GM23248 (cell line): Measurements from ENCODE around the gene CPNE6. TPM values are rescaled to one million over a fixed set of nuclear protein-coding genes. Genes with fewer than 3 reads are reported as not detected.

Source experiments
- DNase-seq: peaks from one replicate; pipeline ENCODE4 v3.0.0-alpha.2; 2015
- H2AFZ ChIP-seq: fragments of 200-600 bp; sonication (generic); 2 replicates; pipeline ENCODE4 v1.6.1; 2016; ENCODE audit warnings: antibody characterized with exemption
- H3F3A ChIP-seq: fragments of 200-600 bp; sonication (generic); 2 replicates; pipeline ENCODE4 v1.6.1; 2016; ENCODE audit warnings: mild to moderate bottlenecking, antibody characterized with exemption, mixed run types; ENCODE audit not compliant: insufficient read depth
- H3K27ac ChIP-seq: fragments of 200-600 bp; sonication (generic); 2 replicates; pipeline ENCODE4 v1.5.1; 2016; ENCODE audit warnings: mild to moderate bottlenecking
- H3K27me3 ChIP-seq: fragments of 200-600 bp; sonication (generic); replicated peaks from 2 replicates; pipeline ENCODE4 v1.6.1; 2016; ENCODE audit warnings: mild to moderate bottlenecking; ENCODE audit not compliant: insufficient read depth
- H3K36me3 ChIP-seq: fragments of 200-600 bp; sonication (generic); 2 replicates; pipeline ENCODE4 v1.6.1; 2016; ENCODE audit warnings: low read depth, mild to moderate bottlenecking
- H3K4me1 ChIP-seq: fragments of 200-600 bp; sonication (generic); 2 replicates; pipeline ENCODE4 v1.6.1; 2016; ENCODE audit warnings: mild to moderate bottlenecking; ENCODE audit not compliant: insufficient read depth
- H3K4me2 ChIP-seq: fragments of 200-600 bp; sonication (generic); one replicate; pipeline ENCODE4 v1.6.1; 2016; ENCODE audit warnings: mild to moderate bottlenecking; ENCODE audit not compliant: unreplicated experiment
- H3K4me3 ChIP-seq: fragments of 200-600 bp; sonication (generic); 2 replicates; pipeline ENCODE4 v1.5.1; 2016; ENCODE audit warnings: mild to moderate bottlenecking
- H3K79me2 ChIP-seq: fragments of 200-600 bp; sonication (generic); 2 replicates; pipeline ENCODE4 v1.6.1; 2016; ENCODE audit warnings: mild to moderate bottlenecking; ENCODE audit not compliant: insufficient read depth
- H3K9ac ChIP-seq: fragments of 200-600 bp; sonication (generic); 2 replicates; pipeline ENCODE4 v1.6.1; 2016; ENCODE audit warnings: mild to moderate bottlenecking
- H3K9me2 ChIP-seq: fragments of 200-600 bp; sonication (generic); 2 replicates; pipeline ENCODE4 v1.6.1; 2016; ENCODE audit warnings: mixed run types, mild to moderate bottlenecking, moderate library complexity; ENCODE audit not compliant: insufficient read depth
- H3K9me3 ChIP-seq: fragments of 200-600 bp; sonication (generic); one replicate; pipeline ENCODE4 v1.6.1; 2017; ENCODE audit warnings: low read depth
- H4K20me1 ChIP-seq: fragments of 200-600 bp; sonication (generic); 2 replicates; pipeline ENCODE4 v1.6.0; 2016; ENCODE audit not compliant: insufficient read depth
- EZH2 ChIP-seq: fragments of 200-600 bp; sonication (generic); IDR thresholded peaks from 2 replicates; pipeline ENCODE4 v1.6.1; 2018; ENCODE audit warnings: antibody characterized with exemption, mild to moderate bottlenecking; ENCODE audit not compliant: insufficient read depth, poor library complexity, severe bottlenecking
- EZH2phosphoT487 ChIP-seq: fragments of 200-600 bp; sonication (generic); IDR thresholded peaks from 2 replicates; pipeline ENCODE4 v1.6.1; 2018; ENCODE audit warnings: antibody characterized with exemption, moderate library complexity, mild to moderate bottlenecking, low read depth; ENCODE audit not compliant: insufficient read depth
- WGBS, 2 experiments: methylation state at CpG; one replicate each; pipeline ENCODE4 v1.1.6; 2015 to 2017; ENCODE audit warnings: low lambda C conversion rate in 2 of 2, low coverage in 1 of 2; ENCODE audit errors: missing lambda C conversion rate in 2 of 2; 5-methylcytosine and 5-hydroxymethylcytosine counted together
- in situ Hi-C: fragments of 300-500 bp; cut with MboI; formaldehyde crosslinking; loops from 2 replicates; pipeline ENCODE4 v1.15.0; 2020
- polyA plus RNA-seq: library from polyadenylated mRNA; unstranded; fragments of >200 nt; fragmentation: Nextera tagmentation; extraction: Ambion mirVana; gene quantifications from 2 replicates; pipeline ENCODE4 v1.2.1, GENCODE V29; 2016
- total RNA-seq: library from RNA; depleted of rRNA; stranded (reverse); fragments of >200 nt; shearing (Covaris generic); gene quantifications from 2 replicates; pipeline ENCODE4 v1.2.3, GENCODE V29; 2014

CPNE6 gene
- total and polyA plus RNA-seq, 2 experiments from 2014 or later = not detected

GRCh38 chr14:24081739-24082211 lies 10.4 kb downstream of the CPNE6 start:
- DNase-seq = no peak
- WGBS, 2 experiments = 54 to 56% methylated on average over 13 to 20 of the region's 26 CpGs
- peak overlapping the region; percentile 81; the same call in 1 of the 2 replicates for H2AFZ ChIP-seq

GRCh38 chr14:24082411-24083080 lies 11.2 kb downstream of the CPNE6 start:
- Histone ChIP-seq H3K9me2 (no peaks in the 10 kb centered on the region), H3K4me1 (no peaks in the 10 kb centered on the region), H3K4me3 (no peak overlapping the region), H3K9ac (no peak overlapping the region), H3K27me3 (peaks cover 14% of the 10 kb centered on the region; the same call in 1 of the 2 replicates), H2AFZ (no peak overlapping the region), H3F3A (no peaks in the 10 kb centered on the region), H3K4me2 (no peak overlapping the region), H3K9me3 (no peaks in the 10 kb centered on the region), H4K20me1 (no peaks in the 10 kb centered on the region), H3K36me3 (no peaks in the 10 kb centered on the region), H3K79me2 (no peaks in the 10 kb centered on the region), H3K27ac (no peak overlapping the region)
- DNase-seq = no peak
- TF ChIP-seq EZH2phosphoT487 = no peak
- no peak for TF ChIP-seq EZH2
- in situ Hi-C loops = no loop called here
- 93 to 94% methylated on average over 5 of the region's 5 CpGs for WGBS, 2 experiments

More at GRCh38 chr14:24081739-24082211, 10.4 kb downstream of the CPNE6 start:
- no peak overlapping the region for H3K27ac ChIP-seq
- no peaks in the 10 kb centered on the region for H3K9me2 ChIP-seq
- TF ChIP-seq EZH2phosphoT487 (no peak), EZH2 (no peak)
- H4K20me1 ChIP-seq = no peaks in the 10 kb centered on the region
- in situ Hi-C loops = no loop called here
- no peaks in the 10 kb centered on the region for H3K36me3 ChIP-seq
- peak overlapping the region; percentile 78 for H3K4me3 ChIP-seq
- H3K4me1 ChIP-seq = no peaks in the 10 kb centered on the region
- H3K79me2 ChIP-seq = no peaks in the 10 kb centered on the region
- H3K27me3 ChIP-seq = peaks cover 14% of the 10 kb centered on the region; the same call in 1 of the 2 replicates
- no peaks in the 10 kb centered on the region for H3F3A ChIP-seq
- peak overlapping the region; percentile 84 for H3K4me2 ChIP-seq
- H3K9me3 ChIP-seq = no peaks in the 10 kb centered on the region
- peak overlapping the region; percentile 23; the same call in 1 of the 2 replicates for H3K9ac ChIP-seq

GRCh38 chr14:24083462-24083861 lies 12.1 kb downstream of the CPNE6 start:
- Histone ChIP-seq H3K9me3 (no peaks in the 10 kb centered on the region), H3K9ac (no peak overlapping the region), H3K36me3 (no peaks in the 10 kb centered on the region), H3F3A (no peaks in the 10 kb centered on the region), H3K9me2 (no peaks in the 10 kb centered on the region), H3K4me2 (no peak overlapping the region), H3K27ac (no peak overlapping the region), H2AFZ (no peak overlapping the region), H3K4me3 (no peak overlapping the region), H4K20me1 (no peaks in the 10 kb centered on the region), H3K4me1 (no peaks in the 10 kb centered on the region), H3K27me3 (peaks cover 14% of the 10 kb centered on the region; the same call in 1 of the 2 replicates), H3K79me2 (no peaks in the 10 kb centered on the region)
- in situ Hi-C loops = no loop called here
- TF ChIP-seq EZH2phosphoT487 = no peak
- TF ChIP-seq EZH2 = no peak
- 69 to 74% methylated on average over 3 of the region's 3 CpGs for WGBS, 2 experiments
- DNase-seq = no peak

DNA sequence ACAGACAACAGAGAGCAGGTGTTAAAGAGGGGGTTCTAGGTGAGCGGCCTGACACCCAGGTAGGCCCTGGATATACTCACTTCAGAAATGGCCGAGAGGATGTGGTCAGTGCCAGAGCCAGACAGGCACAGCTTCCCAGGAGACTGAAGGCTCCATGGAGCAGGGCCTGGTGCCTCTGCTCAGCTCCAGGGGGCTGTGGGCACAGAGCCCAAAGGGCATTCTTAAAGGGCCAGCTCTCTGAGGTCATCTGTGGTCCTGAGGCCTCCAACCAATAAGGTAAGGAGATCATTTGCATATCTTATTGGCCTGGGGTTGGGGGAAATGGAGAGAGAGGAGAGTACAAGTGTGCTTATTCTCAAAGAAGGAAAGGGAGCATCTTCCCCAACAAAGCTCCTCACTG lies 13.1 kb downstream of the CPNE6 start:
- no peak for TF ChIP-seq EZH2
- TF ChIP-seq EZH2phosphoT487 = no peak
- Histone ChIP-seq H3K4me1 (no peaks in the 10 kb centered on the region), H3K4me3 (no peak overlapping the region), H2AFZ (no peak overlapping the region), H3K27ac (no peak overlapping the region), H3F3A (no peaks in the 10 kb centered on the region), H3K79me2 (no peaks in the 10 kb centered on the region), H3K9ac (no peak overlapping the region), H3K9me2 (no peaks in the 10 kb centered on the region), H4K20me1 (no peaks in the 10 kb centered on the region), H3K27me3 (peaks cover 14% of the 10 kb centered on the region; the same call in 1 of the 2 replicates), H3K36me3 (no peaks in the 10 kb centered on the region), H3K9me3 (no peaks in the 10 kb centered on the region), H3K4me2 (no peak overlapping the region)
- 89 to 91% methylated on average over 2 of the region's 2 CpGs for WGBS, 2 experiments
- DNase-seq = no peak
- in situ Hi-C loops = no loop called here
